ENCODE data around the gene RFNG. TPM values are rescaled to one million over a fixed set of nuclear protein-coding genes. Genes with fewer than 3 reads are reported as not detected.

RFNG gene
- total RNA-seq, 4 donors from 2014 or later, result 11.8 to 33.7 (median 23.3) TPM

- Histone ChIP-seq H3K4me3 (peak overlapping the region; percentile 49 to 66), H3K27ac (peak overlapping the region in 1 of 2 donors; percentile 96), H3K4me1 (peaks cover 0 to 10% of the 10 kb centered on the region in 2 donors), H3K9me3 (no peaks in the 10 kb centered on the region), H3K27me3 (no peaks in the 10 kb centered on the region), H3K36me3 (no peaks in the 10 kb centered on the region)
- intact Hi-C loops (cut with DNase I; ENCODE audit: low total_unique reads), result no loop called here
- no peak for TF ChIP-seq CTCF (IDR thresholded peaks at IDR 0.05)
- DNase-seq, result no peak
Measured at GRCh38 chr17:82037889-82038195, 13.8 kb downstream of the RFNG start.

GRCh38 chr17:82037092-82037888 lies 14.3 kb downstream of the RFNG start, which contains the start of gene DCXR:
TSS of gene DCXR (minus strand) at chr17:82037697. CDS start at chr17:82037682, 15 bp downstream.
- peaks cover 0 to 10% of the 10 kb centered on the region in 2 donors for H3K4me1 ChIP-seq
- no peaks in the 10 kb centered on the region for H3K9me3 ChIP-seq
- peak within 1 kb of the TSS; percentile 79 to 96 for H3K27ac ChIP-seq
- peak; percentile 96 to 97 for DNase-seq
- no peaks in the 10 kb centered on the region for H3K36me3 ChIP-seq
- TF ChIP-seq CTCF (IDR thresholded peaks at IDR 0.05), result peak; percentile 38 to 78 (median 72)
- peak; percentile 95 to 97 for TF ChIP-seq POLR2A (IDR thresholded peaks at IDR 0.05)
- H3K27me3 ChIP-seq, result no peaks in the 10 kb centered on the region
- peak within 1 kb of the TSS; percentile 49 to 66 for H3K4me3 ChIP-seq
- intact Hi-C loops (cut with DNase I; ENCODE audit: low total_unique reads), result no loop called here

- Histone ChIP-seq H3K9me3 (no peaks in the 10 kb centered on the region), H3K27ac (peak overlapping the region; percentile 79 to 96), H3K4me3 (peak overlapping the region; percentile 49 to 66), H3K36me3 (no peaks in the 10 kb centered on the region), H3K4me1 (peaks cover 0 to 10% of the 10 kb centered on the region in 2 donors), H3K27me3 (peaks cover 0 to 3% of the 10 kb centered on the region in 2 donors)
- DNase-seq, result no peak
- intact Hi-C loops (cut with DNase I; ENCODE audit: low total_unique reads), result no loop called here
- TF ChIP-seq POLR2A (IDR thresholded peaks at IDR 0.05), result no peak
- no peak for TF ChIP-seq CTCF (IDR thresholded peaks at IDR 0.05)
Measured at GRCh38 chr17:82036634-82037091, 14.9 kb downstream of the RFNG start.

- peak overlapping the region in 1 of 2 donors; percentile 96 for H3K27ac ChIP-seq
- DNase-seq, result no peak
- peaks cover 0 to 12% of the 10 kb centered on the region in 2 donors for H3K4me1 ChIP-seq
- no peak for TF ChIP-seq POLR2A (IDR thresholded peaks at IDR 0.05)
- TF ChIP-seq CTCF (IDR thresholded peaks at IDR 0.05), result no peak
- H3K36me3 ChIP-seq, result no peaks in the 10 kb centered on the region
- H3K27me3 ChIP-seq, result peaks cover 0 to 3% of the 10 kb centered on the region in 2 donors
- no peaks in the 10 kb centered on the region for H3K9me3 ChIP-seq
- H3K4me3 ChIP-seq, result peak overlapping the region in 1 of 2 donors; percentile 66
- intact Hi-C loops (cut with DNase I; ENCODE audit: low total_unique reads), result no loop called here
Measured at GRCh38 chr17:82035956-82036633, 15.5 kb downstream of the RFNG start.

GRCh38 chr17:82035488-82035887 lies 16.1 kb downstream of the RFNG start:
- DNase-seq, result no peak
- peaks cover 0 to 3% of the 10 kb centered on the region in 2 donors for H3K27me3 ChIP-seq
- intact Hi-C loops (cut with DNase I; ENCODE audit: low total_unique reads), result no loop called here
- H3K27ac ChIP-seq, result no peak overlapping the region
- H3K36me3 ChIP-seq, result no peaks in the 10 kb centered on the region
- TF ChIP-seq CTCF (IDR thresholded peaks at IDR 0.05) (no peak), POLR2A (IDR thresholded peaks at IDR 0.05) (no peak)
- H3K9me3 ChIP-seq, result no peaks in the 10 kb centered on the region
- peaks cover 0 to 17% of the 10 kb centered on the region in 2 donors for H3K4me1 ChIP-seq
- no peak overlapping the region for H3K4me3 ChIP-seq

Data from uterus (tissue), 4 donors.